Common myeloid progenitor, CD34-positive (primary cell): ENCODE data around the gene ITGA3.

Source experiments
- CTCF ChIA-PET: fragments of 350-600 bp; sonication (Branson Sonifier 250); formaldehyde crosslinking; loops from one replicate; lab custom pipeline; 2021; ENCODE audit warnings: antibody characterized with exemption; lab: Charles Lee
- POLR2A ChIA-PET: fragments of 350-600 bp; sonication (Branson Sonifier 250); formaldehyde crosslinking; loops from one replicate; lab custom pipeline; 2021; ENCODE audit warnings: antibody characterized with exemption; lab: Charles Lee
- DNase-seq, 3 donors: peaks; one replicate each; pipeline versions ENCODE4 v3.0.0 to v3.0.0-alpha.2; 2013
- H3K27ac ChIP-seq, 2 experiments: 1 replicate in 1 of 2; 2 replicates in 1 of 2; pipeline ENCODE4 v1.7.0; 2013; ENCODE audit warnings: inconsistent platforms in 2 of 2, low read length in 2 of 2, mild to moderate bottlenecking in 2 of 2, low read depth in 1 of 2, moderate library complexity in 1 of 2; ENCODE audit not compliant: severe bottlenecking in 2 of 2, insufficient read depth in 1 of 2, poor library complexity in 1 of 2
- H3K27me3 ChIP-seq, 5 experiments: replicated peaks in 2 of 5; 1 replicate in 3 of 5; 2 replicates in 2 of 5; pipeline versions ENCODE4 v1.6.1 to v1.7.0; 2013; ENCODE audit warnings: low read length in 4 of 5, mild to moderate bottlenecking in 2 of 5, moderate library complexity in 2 of 5, inconsistent platforms in 1 of 5; ENCODE audit not compliant: insufficient read depth in 5 of 5, control insufficient read depth in 4 of 5
- H3K36me3 ChIP-seq, 4 experiments: 1 replicate in 2 of 4; 2 replicates in 2 of 4; pipeline versions ENCODE4 v1.6.1 to v1.7.0; 2013; ENCODE audit warnings: low read length in 3 of 4, control low read depth in 1 of 4, mild to moderate bottlenecking in 1 of 4; ENCODE audit not compliant: control insufficient read depth in 4 of 4, insufficient read depth in 4 of 4
- H3K4me1 ChIP-seq, 4 experiments: 1 replicate in 3 of 4; 2 replicates in 1 of 4; pipeline versions ENCODE4 v1.6.1 to v1.7.1; 2013; ENCODE audit warnings: low read length in 3 of 4, mild to moderate bottlenecking in 3 of 4, control low read depth in 1 of 4, inconsistent platforms in 1 of 4, moderate library complexity in 1 of 4; ENCODE audit not compliant: control insufficient read depth in 4 of 4, insufficient read depth in 4 of 4; ENCODE audit errors: control extremely low read depth in 1 of 4
- H3K4me3 ChIP-seq, 7 experiments: 1 replicate in 4 of 7; 2 replicates in 3 of 7; pipeline versions ENCODE4 v1.5.1 to v1.7.0; 2013; ENCODE audit warnings: mild to moderate bottlenecking in 7 of 7, low read length in 6 of 7, moderate library complexity in 6 of 7, inconsistent platforms in 2 of 7, low read depth in 2 of 7, control low read depth in 1 of 7; ENCODE audit not compliant: insufficient read depth in 4 of 7, control insufficient read depth in 1 of 7; ENCODE audit errors: extremely low read depth in 1 of 7
- H3K9me3 ChIP-seq, 5 experiments: 1 replicate in 4 of 5; 2 replicates in 1 of 5; pipeline versions ENCODE4 v1.6.1 to v1.7.1; 2013; ENCODE audit warnings: low read length in 4 of 5, mild to moderate bottlenecking in 2 of 5, inconsistent platforms in 1 of 5, low read depth in 1 of 5, moderate library complexity in 1 of 5; ENCODE audit not compliant: control insufficient read depth in 4 of 5, insufficient read depth in 2 of 5; ENCODE audit errors: control extremely low read depth in 1 of 5
- WGBS: methylation state at CpG from one replicate; pipeline ENCODE4 v1.1.5; 2013; ENCODE audit not compliant: insufficient coverage; 5-methylcytosine and 5-hydroxymethylcytosine counted together

The ITGA3 gene

GRCh38 chr17:50110591-50111349 is 54.9 kb downstream of the ITGA3 start:
- WGBS: 95% methylated on average over 16 of the region's 19 CpGs
- ChIA-PET CTCF (interaction anchor here (1.1 to 14.4 kb wide), 4 partner anchors 12 to 59 kb away, joined by 4 to 134 read pairs (median 52); partner anchors contain the start of gene PDK2), POLR2A (no interaction called here)
- Histone ChIP-seq H3K9me3 (no peaks in the 10 kb centered on the region), H3K27ac (no peak overlapping the region), H3K27me3 (no peaks in the 10 kb centered on the region), H3K36me3 (peaks cover 6 to 52% (median 19%) of the 10 kb centered on the region in 4 experiments), H3K4me1 (peaks cover 0 to 4% (median 2%) of the 10 kb centered on the region in 4 experiments), H3K4me3 (no peak overlapping the region)
- no peak for DNase-seq

- Histone ChIP-seq H3K4me3 (no peak overlapping the region), H3K27ac (no peak overlapping the region), H3K36me3 (peaks cover 2 to 41% (median 13%) of the 10 kb centered on the region in 4 experiments), H3K4me1 (peaks cover 0 to 13% (median 8%) of the 10 kb centered on the region in 4 experiments), H3K27me3 (no peaks in the 10 kb centered on the region), H3K9me3 (no peaks in the 10 kb centered on the region)
- 95% methylated on average over 11 of the region's 14 CpGs for WGBS
- no peak for DNase-seq
- CTCF ChIA-PET: interaction anchor here (0.8 to 14.4 kb wide), 9 partner anchors 7 to 163 kb away, joined by 3 to 134 read pairs (median 5); partner anchors contain the start of gene PDK2
- POLR2A ChIA-PET: interaction anchor here (0.6 kb wide), 1 partner anchor 38 kb away, joined by 3 read pairs; no protein-coding TSS in a partner anchor
These were observed 56.1 kb downstream of the ITGA3 start for GRCh38 chr17:50111673-50112655.

GRCh38 chr17:50112694-50113093 is 56.8 kb downstream of the ITGA3 start:
- WGBS: 97% methylated on average over 13 of the region's 17 CpGs

DNA sequence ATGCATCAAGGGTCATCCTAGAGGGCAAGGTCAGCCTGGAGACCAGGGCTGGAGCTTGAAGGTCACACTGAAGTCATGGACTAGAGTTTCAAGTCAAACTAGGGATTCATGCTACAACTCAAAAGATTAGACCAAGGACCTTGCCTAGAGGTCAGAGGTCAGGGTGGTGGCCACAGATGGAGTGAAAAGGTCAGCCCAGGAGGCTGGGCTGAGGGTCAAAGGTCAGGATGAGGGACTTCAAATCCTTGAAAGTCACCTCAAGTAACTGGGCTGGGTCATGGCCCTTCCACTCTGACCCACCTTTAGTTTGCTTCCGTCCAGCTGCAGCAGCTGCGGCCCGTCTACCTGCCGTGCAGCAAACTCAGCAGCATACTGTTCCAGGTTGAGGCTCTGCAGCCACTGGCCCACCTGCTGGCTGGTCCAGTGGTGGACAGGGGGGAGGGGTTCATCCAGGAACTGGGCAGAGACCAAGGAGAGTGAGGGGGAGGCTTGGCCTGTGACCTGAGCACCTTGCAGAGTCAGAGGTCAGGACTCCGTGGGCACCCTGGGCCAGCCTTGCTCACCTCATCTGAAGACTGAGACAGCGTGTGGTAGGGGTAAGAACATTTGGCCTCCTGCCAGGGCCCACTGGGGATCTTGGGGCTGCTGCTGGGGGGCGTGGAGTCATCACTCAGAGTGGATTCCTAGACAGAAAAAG is 57.9 kb downstream of the ITGA3 start:
- Histone ChIP-seq H3K9me3 (no peaks in the 10 kb centered on the region), H3K4me3 (no peak overlapping the region), H3K36me3 (peaks cover 0 to 25% (median 8%) of the 10 kb centered on the region in 4 experiments), H3K27ac (no peak overlapping the region), H3K27me3 (no peaks in the 10 kb centered on the region), H3K4me1 (peaks cover 0 to 23% (median 17%) of the 10 kb centered on the region in 4 experiments)
- ChIA-PET POLR2A (no interaction called here), CTCF (interaction anchor here (0.8 to 14.4 kb wide), 16 partner anchors 9 to 83 kb away, joined by 3 to 134 read pairs (median 7); partner anchors contain the start of gene PDK2)
- no peak for DNase-seq
- WGBS: 94% methylated on average over 7 of the region's 7 CpGs

More at GRCh38 chr17:50112694-50113093, 56.8 kb downstream of the ITGA3 start:
- H3K36me3 ChIP-seq: peaks cover 0 to 36% (median 12%) of the 10 kb centered on the region in 4 experiments
- no peak for DNase-seq
- no peak overlapping the region for H3K27ac ChIP-seq
- H3K4me3 ChIP-seq: no peak overlapping the region
- H3K27me3 ChIP-seq: no peaks in the 10 kb centered on the region
- POLR2A ChIA-PET: interaction anchor here (0.6 kb wide), 1 partner anchor 39 kb away, joined by 3 read pairs; no protein-coding TSS in a partner anchor
- CTCF ChIA-PET: interaction anchor here (0.8 to 14.4 kb wide), 7 partner anchors 8 to 163 kb away, joined by 3 to 134 read pairs (median 8); partner anchors contain the start of gene PDK2
- peaks cover 0 to 20% (median 16%) of the 10 kb centered on the region in 4 experiments for H3K4me1 ChIP-seq
- no peaks in the 10 kb centered on the region for H3K9me3 ChIP-seq

DNA sequence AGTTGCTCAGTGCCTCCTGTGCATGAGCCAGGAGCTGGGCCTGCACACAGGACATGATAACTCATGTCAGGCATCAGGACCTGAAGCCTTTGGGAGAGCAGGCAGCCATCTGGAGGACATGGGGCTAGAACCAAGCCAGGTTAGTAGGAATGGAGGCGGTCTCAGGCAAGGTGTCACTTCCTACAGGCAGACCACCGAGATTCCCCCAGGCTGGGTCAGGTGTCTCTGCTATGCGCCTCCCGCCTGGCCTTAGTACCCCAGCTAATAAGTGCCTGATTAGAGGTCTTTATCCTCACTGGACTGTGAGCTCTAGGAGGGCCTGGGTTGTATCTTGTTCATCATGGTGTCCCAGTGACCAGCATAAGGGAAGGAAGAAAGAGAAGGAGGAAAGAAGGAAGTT is 58.5 kb downstream of the ITGA3 start:
- Histone ChIP-seq H3K4me1 (peaks cover 0 to 23% (median 17%) of the 10 kb centered on the region in 4 experiments), H3K4me3 (no peak overlapping the region), H3K27me3 (no peaks in the 10 kb centered on the region), H3K27ac (no peak overlapping the region), H3K36me3 (peaks cover 0 to 19% (median 5%) of the 10 kb centered on the region in 4 experiments), H3K9me3 (no peaks in the 10 kb centered on the region)
- no peak for DNase-seq
- WGBS: 93% methylated on average over 2 of the region's 4 CpGs
- CTCF ChIA-PET: interaction anchor here (0.8 to 14.4 kb wide), 19 partner anchors 9 to 175 kb away, joined by 3 to 134 read pairs (median 7); partner anchors contain the start of gene PDK2
- POLR2A ChIA-PET: no interaction called here

- DNase-seq: peak; percentile 72 to 85 (median 85)
- no peaks in the 10 kb centered on the region for H3K27me3 ChIP-seq
- WGBS: 8% methylated on average over 4 of the region's 6 CpGs
These were observed 59.0 kb downstream of the ITGA3 start for GRCh38 chr17:50114849-50115357.

More at GRCh38 chr17:50114849-50115357, 59.0 kb downstream of the ITGA3 start:
- H3K9me3 ChIP-seq: no peaks in the 10 kb centered on the region
- POLR2A ChIA-PET: no interaction called here
- no peak overlapping the region for H3K4me3 ChIP-seq
- no peak overlapping the region for H3K27ac ChIP-seq
- peaks cover 0 to 14% (median 4%) of the 10 kb centered on the region in 4 experiments for H3K36me3 ChIP-seq
- CTCF ChIA-PET: interaction anchor here (0.6 to 14.4 kb wide), 21 partner anchors 8 to 395 kb away, joined by 3 to 134 read pairs (median 6); partner anchors contain the start of gene PDK2
- H3K4me1 ChIP-seq: peaks cover 0 to 23% (median 17%) of the 10 kb centered on the region in 4 experiments
